ENCODE results near the gene ID4.

The ID4 gene

GRCh38 chr6:19865178-19865577 lies 28.0 kb downstream of the ID4 start:
- no peak for DNase-seq (ENCODE audit: low read depth)
- H3K4me3 ChIP-seq (ENCODE audit: low read depth, low read length) = no peak overlapping the region
- no peak for TF ChIP-seq CTCF (IDR thresholded peaks at IDR 0.05; ENCODE audit: insufficient read depth, low read depth, low read length, missing control alignments)

- H3K4me3 ChIP-seq (ENCODE audit: low read depth, low read length) = no peak overlapping the region
- DNase-seq (ENCODE audit: low read depth) = no peak
- no peak for TF ChIP-seq CTCF (IDR thresholded peaks at IDR 0.05; ENCODE audit: insufficient read depth, low read depth, low read length, missing control alignments)
Observed at GRCh38 chr6:19866173-19866984, 29.2 kb downstream of the ID4 start.

GRCh38 chr6:19866985-19867627 lies 29.9 kb downstream of the ID4 start:
- H3K4me3 ChIP-seq (ENCODE audit: low read depth, low read length) = no peak overlapping the region
- no peak for TF ChIP-seq CTCF (IDR thresholded peaks at IDR 0.05; ENCODE audit: insufficient read depth, low read depth, low read length, missing control alignments)
- DNase-seq (ENCODE audit: low read depth) = no peak

- H3K4me3 ChIP-seq (ENCODE audit: low read depth, low read length) = no peak overlapping the region
- no peak for DNase-seq (ENCODE audit: low read depth)
- TF ChIP-seq CTCF (IDR thresholded peaks at IDR 0.05; ENCODE audit: insufficient read depth, low read depth, low read length, missing control alignments) = no peak
Observed at GRCh38 chr6:19869464-19869863, 32.3 kb downstream of the ID4 start.

- no peak overlapping the region for H3K4me3 ChIP-seq (ENCODE audit: low read depth, low read length)
- DNase-seq (ENCODE audit: low read depth) = no peak
- no peak for TF ChIP-seq CTCF (IDR thresholded peaks at IDR 0.05; ENCODE audit: insufficient read depth, low read depth, low read length, missing control alignments)
Observed at GRCh38 chr6:19870322-19870721, 33.2 kb downstream of the ID4 start.

- DNase-seq (ENCODE audit: low read depth) = no peak
Observed at GRCh38 chr6:19873031-19873430, 35.9 kb downstream of the ID4 start.

More at GRCh38 chr6:19873031-19873430, 35.9 kb downstream of the ID4 start:
- H3K4me3 ChIP-seq (ENCODE audit: low read depth, low read length) = no peak overlapping the region
- TF ChIP-seq CTCF (IDR thresholded peaks at IDR 0.05; ENCODE audit: insufficient read depth, low read depth, low read length, missing control alignments) = no peak

All from GM12865 (cell line).